PC-9 (cell line): ENCODE data around the gene THADA. TPM values are rescaled to one million over a fixed set of nuclear protein-coding genes. Genes with fewer than 3 reads are reported as not detected.

Experiments used
- BruUV-seq: library from RNA; stranded (reverse); fragments of 400-500 nt; replicated peaks from 2 replicates; lab custom pipeline; 2021; lab: Mats Ljungman, UMichigan
- CTCF ChIA-PET: fragments of 300-600 bp; sonication (Branson Sonifier 250); formaldehyde crosslinking; loops from one replicate; lab custom pipeline; 2022; ENCODE audit warnings: antibody characterized with exemption; lab: Charles Lee
- POLR2A ChIA-PET: fragments of 300-600 bp; sonication (Branson Sonifier 250); formaldehyde crosslinking; loops from one replicate; lab custom pipeline; 2022; ENCODE audit warnings: antibody characterized with exemption; ENCODE audit not compliant: unreplicated experiment; lab: Charles Lee
- DNase-seq, 2 experiments: peaks; one replicate each; pipeline versions ENCODE4 v3.0.0 to v3.0.0-alpha.2; 2015 to 2022; ENCODE audit warnings: mixed read lengths in 1 of 2
- H2AFZ ChIP-seq: fragments of 200-600 bp; sonication (generic); 2 replicates; pipeline ENCODE4 v1.8.1; 2017; ENCODE audit warnings: antibody characterized with exemption
- H3F3A ChIP-seq: fragments of 200-600 bp; sonication (generic); 2 replicates; pipeline ENCODE4 v1.8.1; 2017; ENCODE audit warnings: antibody characterized with exemption, mild to moderate bottlenecking, low read depth; ENCODE audit not compliant: insufficient read depth
- H3K27ac ChIP-seq: fragments of 200-600 bp; sonication (generic); 2 replicates; pipeline ENCODE4 v1.6.1; 2016; ENCODE audit warnings: mixed run types
- H3K27me3 ChIP-seq: fragments of 200-600 bp; sonication (generic); 2 replicates; pipeline ENCODE4 v1.6.1; 2016; ENCODE audit warnings: low read depth, mixed run types; ENCODE audit not compliant: insufficient read depth
- H3K36me3 ChIP-seq: fragments of 200-600 bp; sonication (generic); 2 replicates; pipeline ENCODE4 v1.6.1; 2016; ENCODE audit warnings: low read depth, mixed run types
- H3K4me1 ChIP-seq: fragments of 200-600 bp; sonication (generic); replicated peaks from 2 replicates; pipeline ENCODE4 v1.6.1; 2016; ENCODE audit warnings: mixed run types; ENCODE audit not compliant: insufficient read depth
- H3K4me2 ChIP-seq: fragments of 200-600 bp; sonication (generic); 2 replicates; pipeline ENCODE4 v1.6.1; 2017; ENCODE audit warnings: mixed run types
- H3K4me3 ChIP-seq: fragments of 200-600 bp; sonication (generic); 2 replicates; pipeline ENCODE4 v1.6.1; 2016; ENCODE audit warnings: mixed run types
- H3K79me2 ChIP-seq: fragments of 200-600 bp; sonication (generic); 2 replicates; pipeline ENCODE4 v1.6.1; 2017; ENCODE audit warnings: low read depth, mixed run types
- H3K9me2 ChIP-seq: fragments of 200-600 bp; sonication (generic); 2 replicates; pipeline ENCODE4 v1.8.1; 2017; ENCODE audit warnings: mild to moderate bottlenecking; ENCODE audit not compliant: insufficient read depth
- H3K9me3 ChIP-seq: fragments of 200-600 bp; sonication (generic); 2 replicates; pipeline ENCODE4 v1.8.1; 2016; ENCODE audit warnings: low read depth; ENCODE audit not compliant: insufficient read depth
- H4K20me1 ChIP-seq: fragments of 200-600 bp; sonication (generic); 2 replicates; pipeline ENCODE4 v1.8.1; 2017; ENCODE audit not compliant: insufficient read depth
- EZH2 ChIP-seq: fragments of 200-600 bp; sonication (generic); IDR thresholded peaks from 2 replicates; pipeline ENCODE4 v1.8.0; 2017; ENCODE audit warnings: antibody characterized with exemption, low read depth
- intact Hi-C: fragments of 100-400 bp; cut with micrococcal nuclease; formaldehyde crosslinking; loops from one replicate; pipeline ENCODE4 v1.10.0; 2022; ENCODE audit not compliant: unreplicated experiment
- total RNA-seq: library from RNA; stranded (reverse); gene quantifications from 2 replicates; pipeline ENCODE4 v1.2.3, GENCODE V29; 2021
- TF ChIP-seq, protein P1 (sequence below): fragments of 200-600 bp; sonication (generic); conservative IDR thresholded peaks from 2 replicates; pipeline ENCODE4 v1.6.1; 2017; ENCODE audit warnings: mixed run types, antibody characterized with exemption, mild to moderate bottlenecking, moderate library complexity

THADA gene
- total RNA-seq, 1 experiment from 2014 or later: 28.1 TPM

DNA sequence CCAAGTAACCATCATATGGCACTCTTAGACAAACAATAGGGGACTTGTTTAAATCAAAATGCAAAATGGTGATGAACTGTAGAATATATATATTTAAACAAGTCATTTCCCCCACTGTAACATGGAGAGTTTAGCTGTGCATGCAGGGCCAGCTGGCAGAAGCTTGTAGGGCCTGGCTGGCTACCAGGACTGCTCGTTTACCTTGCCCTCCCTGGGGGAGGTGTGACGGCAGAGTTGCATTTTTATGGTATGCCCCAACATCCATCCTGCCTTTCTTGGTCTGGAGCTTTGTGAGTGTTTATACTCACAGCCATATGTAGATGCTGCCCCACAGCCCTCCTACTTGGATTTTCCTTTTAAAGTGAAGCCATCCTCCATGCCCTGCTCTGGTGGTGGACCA, 267.7 kb downstream of the THADA start:
- no peaks in the 10 kb centered on the region for H3K79me2 ChIP-seq
- no peaks in the 10 kb centered on the region for H3F3A ChIP-seq
- no peak for TF ChIP-seq EZH2
- TF ChIP-seq, protein P1, sequence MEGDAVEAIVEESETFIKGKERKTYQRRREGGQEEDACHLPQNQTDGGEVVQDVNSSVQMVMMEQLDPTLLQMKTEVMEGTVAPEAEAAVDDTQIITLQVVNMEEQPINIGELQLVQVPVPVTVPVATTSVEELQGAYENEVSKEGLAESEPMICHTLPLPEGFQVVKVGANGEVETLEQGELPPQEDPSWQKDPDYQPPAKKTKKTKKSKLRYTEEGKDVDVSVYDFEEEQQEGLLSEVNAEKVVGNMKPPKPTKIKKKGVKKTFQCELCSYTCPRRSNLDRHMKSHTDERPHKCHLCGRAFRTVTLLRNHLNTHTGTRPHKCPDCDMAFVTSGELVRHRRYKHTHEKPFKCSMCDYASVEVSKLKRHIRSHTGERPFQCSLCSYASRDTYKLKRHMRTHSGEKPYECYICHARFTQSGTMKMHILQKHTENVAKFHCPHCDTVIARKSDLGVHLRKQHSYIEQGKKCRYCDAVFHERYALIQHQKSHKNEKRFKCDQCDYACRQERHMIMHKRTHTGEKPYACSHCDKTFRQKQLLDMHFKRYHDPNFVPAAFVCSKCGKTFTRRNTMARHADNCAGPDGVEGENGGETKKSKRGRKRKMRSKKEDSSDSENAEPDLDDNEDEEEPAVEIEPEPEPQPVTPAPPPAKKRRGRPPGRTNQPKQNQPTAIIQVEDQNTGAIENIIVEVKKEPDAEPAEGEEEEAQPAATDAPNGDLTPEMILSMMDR: no peak
- no peaks in the 10 kb centered on the region for H4K20me1 ChIP-seq
- ChIA-PET CTCF (interaction anchor here (0.6 kb wide), 1 partner anchor 249 kb away, joined by 4 read pairs; no protein-coding TSS in a partner anchor), POLR2A (no interaction called here)
- no peaks in the 10 kb centered on the region for H3K36me3 ChIP-seq
- H2AFZ ChIP-seq: no peak overlapping the region
- no peak overlapping the region for H3K4me3 ChIP-seq
- H3K27ac ChIP-seq: no peak overlapping the region
- no peaks in the 10 kb centered on the region for H3K9me2 ChIP-seq
- H3K4me2 ChIP-seq: no peak overlapping the region
- no peaks in the 10 kb centered on the region for H3K9me3 ChIP-seq
- no TSS peak for BruUV-seq
- intact Hi-C loops: no loop called here
- no peaks in the 10 kb centered on the region for H3K4me1 ChIP-seq
- no peaks in the 10 kb centered on the region for H3K27me3 ChIP-seq
- no peak for DNase-seq

GRCh38 chr2:43327119-43327518, 268.7 kb downstream of the THADA start:
- ChIA-PET CTCF (no interaction called here), POLR2A (interaction anchor here (0.7 kb wide), 1 partner anchor 35 kb away, joined by 4 read pairs; no protein-coding TSS in a partner anchor)
- no peak overlapping the region for H2AFZ ChIP-seq
- no peak overlapping the region for H3K4me2 ChIP-seq
- TF ChIP-seq, protein P1: no peak
- TF ChIP-seq EZH2: no peak
- no peaks in the 10 kb centered on the region for H3K27me3 ChIP-seq
- no peaks in the 10 kb centered on the region for H3F3A ChIP-seq
- H3K9me2 ChIP-seq: no peaks in the 10 kb centered on the region
- DNase-seq: no peak
- no peaks in the 10 kb centered on the region for H3K36me3 ChIP-seq
- no peak overlapping the region for H3K4me3 ChIP-seq
- no peaks in the 10 kb centered on the region for H3K79me2 ChIP-seq
- BruUV-seq: no TSS peak
- no peaks in the 10 kb centered on the region for H3K4me1 ChIP-seq
- H3K27ac ChIP-seq: no peak overlapping the region
- intact Hi-C loops: no loop called here
- no peaks in the 10 kb centered on the region for H4K20me1 ChIP-seq
- no peaks in the 10 kb centered on the region for H3K9me3 ChIP-seq

- no peaks in the 10 kb centered on the region for H3K9me2 ChIP-seq
- no peaks in the 10 kb centered on the region for H4K20me1 ChIP-seq
- no peaks in the 10 kb centered on the region for H3K79me2 ChIP-seq
- no peaks in the 10 kb centered on the region for H3K4me1 ChIP-seq
- H3K4me3 ChIP-seq: no peak overlapping the region
- DNase-seq: no peak
- H3K27me3 ChIP-seq: no peaks in the 10 kb centered on the region
- no peak overlapping the region for H2AFZ ChIP-seq
- no peak overlapping the region for H3K27ac ChIP-seq
- no peaks in the 10 kb centered on the region for H3K36me3 ChIP-seq
- intact Hi-C loops: no loop called here
- H3K4me2 ChIP-seq: no peak overlapping the region
- no peak for TF ChIP-seq EZH2
- BruUV-seq: no TSS peak
- H3F3A ChIP-seq: no peaks in the 10 kb centered on the region
- POLR2A ChIA-PET: no interaction called here
- CTCF ChIA-PET: no interaction called here
- no peaks in the 10 kb centered on the region for H3K9me3 ChIP-seq
Observed at GRCh38 chr2:43326101-43326825, 269.6 kb downstream of the THADA start.
